SK-N-SH treated with all-trans-retinoic acid at 6 μM for 48 hours (cell line): ENCODE measurements around the gene TTBK2.

Source experiments
- ARNTL ChIP-seq: fragments of 450-650 bp; formaldehyde crosslinking; IDR thresholded peaks from 2 replicates; pipeline ENCODE4 v1.5.0; 2020; ENCODE audit warnings: low read depth, mild to moderate bottlenecking, moderate library complexity, borderline replicate concordance
- BACH2 ChIP-seq: fragments of 250-450 bp; sonication (Bioruptor Pico); IDR thresholded peaks from 2 replicates; pipeline ENCODE4 v1.9.0; 2021; ENCODE audit warnings: mild to moderate bottlenecking, borderline replicate concordance
- CREB5 ChIP-seq: fragments of 250-450 bp; sonication (Bioruptor Pico); IDR thresholded peaks from 2 replicates; pipeline ENCODE4 v1.5.1; 2020; ENCODE audit warnings: low read depth, mild to moderate bottlenecking, moderate library complexity
- CSDC2 ChIP-seq: fragments of 250-450 bp; sonication (Bioruptor Pico); IDR thresholded peaks from 2 replicates; pipeline ENCODE4 v1.5.0; 2020; ENCODE audit warnings: mild to moderate bottlenecking, moderate library complexity
- CSRNP3 ChIP-seq: fragments of 250-450 bp; sonication (Bioruptor Pico); IDR thresholded peaks from 2 replicates; pipeline ENCODE4 v1.5.1; 2021; ENCODE audit warnings: mild to moderate bottlenecking, moderate library complexity
- ESRRG ChIP-seq: fragments of 250-450 bp; sonication (Bioruptor Pico); IDR thresholded peaks from 2 replicates; pipeline ENCODE4 v1.6.1; 2021; ENCODE audit warnings: mild to moderate bottlenecking
- GLIS3 ChIP-seq: fragments of 250-450 bp; sonication (Bioruptor Pico); IDR thresholded peaks from 2 replicates; pipeline ENCODE4 v1.5.0; 2020; ENCODE audit warnings: mild to moderate bottlenecking, moderate library complexity
- PATZ1 ChIP-seq: fragments of 250-450 bp; sonication (Bioruptor Pico); IDR thresholded peaks from 2 replicates; pipeline ENCODE4 v1.8.0; 2020; ENCODE audit warnings: mild to moderate bottlenecking, moderate library complexity, borderline replicate concordance
- POU6F1 ChIP-seq: fragments of 250-450 bp; sonication (Bioruptor Pico); IDR thresholded peaks from 2 replicates; pipeline ENCODE4 v1.8.0; 2021; ENCODE audit warnings: low read depth, mild to moderate bottlenecking, moderate library complexity, borderline replicate concordance
- RARB ChIP-seq: fragments of 250-450 bp; sonication (Bioruptor Pico); IDR thresholded peaks from 2 replicates; pipeline ENCODE4 v1.8.0; 2021; ENCODE audit warnings: mild to moderate bottlenecking, moderate library complexity
- ZC3H10 ChIP-seq: fragments of 250-450 bp; sonication (Bioruptor Pico); IDR thresholded peaks from 2 replicates; pipeline ENCODE4 v1.5.1; 2021; ENCODE audit warnings: mild to moderate bottlenecking, moderate library complexity
- ZFP3 ChIP-seq: fragments of 250-450 bp; sonication (Bioruptor Pico); IDR thresholded peaks from 2 replicates; pipeline ENCODE4 v1.5.0; 2020; ENCODE audit warnings: mild to moderate bottlenecking, moderate library complexity
- ZFP30 ChIP-seq: fragments of 450-650 bp; formaldehyde crosslinking; IDR thresholded peaks from 2 replicates; pipeline ENCODE4 v1.5.0; 2022; ENCODE audit warnings: mild to moderate bottlenecking, moderate library complexity
- ZNF8 ChIP-seq: fragments of 450-650 bp; formaldehyde crosslinking; IDR thresholded peaks from 2 replicates; pipeline ENCODE4 v1.5.0; 2020; ENCODE audit warnings: mild to moderate bottlenecking, moderate library complexity

DNA sequence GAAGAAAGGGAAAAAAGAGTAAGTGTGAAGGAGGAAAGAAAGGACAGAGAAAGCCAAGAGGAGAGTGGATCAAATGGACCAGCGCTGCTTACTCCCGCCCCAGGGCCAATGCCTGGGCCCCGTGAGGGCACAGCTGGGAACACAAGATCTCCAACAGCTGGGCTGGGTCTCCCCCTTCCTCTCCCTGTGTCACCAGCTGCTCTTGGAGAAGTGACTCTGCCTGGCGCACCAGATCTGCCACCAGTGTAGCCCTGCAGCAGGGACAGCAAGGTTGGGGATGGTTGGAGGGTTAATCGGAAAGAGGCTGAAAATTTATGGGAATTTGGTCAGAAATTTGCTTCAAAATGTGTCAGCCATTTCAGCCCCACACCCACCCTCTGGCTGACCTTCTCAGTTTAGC is 192.0 kb downstream of the TTBK2 start:
- TF ChIP-seq BACH2 (no peak), CSRNP3 (CRISPR knock-in tag) (no peak), GLIS3 (CRISPR knock-in tag) (no peak), PATZ1 (CRISPR knock-in tag) (no peak), POU6F1 (no peak), ARNTL (no peak), CREB5 (no peak), ZC3H10 (CRISPR knock-in tag) (no peak), CSDC2 (CRISPR knock-in tag) (no peak), ZFP3 (no peak), ESRRG (CRISPR knock-in tag) (no peak), ZNF8 (CRISPR knock-in tag) (no peak), RARB (CRISPR knock-in tag) (no peak), ZFP30 (no peak)
